Measurements from ENCODE around the gene TLE1. TPM values are rescaled to one million over a fixed set of nuclear protein-coding genes. Genes with fewer than 3 reads are reported as not detected.

TLE1 gene
- total RNA-seq, 1 experiment from 2014 or later: 79.3 TPM

DNA sequence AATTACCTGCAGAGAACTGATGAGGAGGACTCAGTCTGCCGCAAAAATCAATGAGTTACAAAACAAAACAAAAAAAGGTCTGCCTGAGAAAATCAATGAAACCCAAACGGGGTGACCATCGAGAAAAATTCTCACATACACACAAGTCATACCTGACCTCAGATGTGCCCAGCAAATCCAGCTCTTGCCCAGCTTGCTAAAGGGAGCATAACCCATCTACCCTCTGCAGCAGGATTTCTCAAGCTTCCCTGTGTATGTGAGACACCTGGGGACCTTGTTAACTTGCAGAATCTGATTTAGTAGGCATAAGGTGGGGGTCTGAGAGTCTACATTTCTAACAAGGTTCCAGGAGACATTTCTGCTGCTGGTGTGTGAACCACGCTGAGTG is 126.3 kb downstream of the TLE1 start:
- H3K4me2 ChIP-seq (ENCODE audit: insufficient read depth, insufficient read length, low read length): no peak overlapping the region
- no CpG with 5 or more reads among the region's 4 CpGs for WGBS (ENCODE audit: extremely low coverage, insufficient read length, low lambda C conversion rate)
- no peak overlapping the region for H3T11ph ChIP-seq (ENCODE audit: low read length)
- H3K27ac ChIP-seq (ENCODE audit: insufficient read length, low read depth, low read length): no peak overlapping the region
- H3K4ac ChIP-seq (ENCODE audit: low read depth, low read length): no peak overlapping the region
- no peak overlapping the region for H2BK15ac ChIP-seq (ENCODE audit: low read depth, low read length)
- no peak overlapping the region for H2BK20ac ChIP-seq (ENCODE audit: low read depth, low read length, poor library complexity, severe bottlenecking)
- no peak overlapping the region for H4K5ac ChIP-seq (ENCODE audit: insufficient read length, low read depth, low read length)
- H3K9ac ChIP-seq (ENCODE audit: extremely low read depth, insufficient read length, low read length): no peak overlapping the region
- H3K9me3 ChIP-seq (ENCODE audit: control insufficient read depth, low read depth, low read length): no peaks in the 10 kb centered on the region
- Mint-ChIP-seq H3K9me3 (no peaks in the 10 kb centered on the region), H3K27ac (no peak overlapping the region), H3K4me1 (peaks cover 33 to 34% of the 10 kb centered on the region in 2 experiments), H3K27me3 (ENCODE audit: low read depth) (peaks cover 6% of the 10 kb centered on the region), H3K36me3 (ENCODE audit: insufficient read depth in 1 of 3, low read depth in 3 of 3) (no peaks in the 10 kb centered on the region), H3K4me3 (no peak overlapping the region)
- H2BK12ac ChIP-seq (ENCODE audit: insufficient read length, low read depth, low read length): no peak overlapping the region
- H2BK5ac ChIP-seq (ENCODE audit: insufficient read length, low read length): no peak overlapping the region
- no peak overlapping the region for H3K23ac ChIP-seq (ENCODE audit: insufficient read length, low read depth, low read length)
- no peak overlapping the region for H4K8ac ChIP-seq (replicated peaks; ENCODE audit: insufficient read length, low read depth, low read length)
- no peak overlapping the region for H2AK5ac ChIP-seq (ENCODE audit: insufficient read length, low read length)
- no peaks in the 10 kb centered on the region for H3K79me2 ChIP-seq (ENCODE audit: insufficient read depth, low read length)
- H3K4me1 ChIP-seq (ENCODE audit: insufficient read depth, low read length): peaks cover 4% of the 10 kb centered on the region; the same call in 1 of the 2 replicates
- TF ChIP-seq, protein P1, sequence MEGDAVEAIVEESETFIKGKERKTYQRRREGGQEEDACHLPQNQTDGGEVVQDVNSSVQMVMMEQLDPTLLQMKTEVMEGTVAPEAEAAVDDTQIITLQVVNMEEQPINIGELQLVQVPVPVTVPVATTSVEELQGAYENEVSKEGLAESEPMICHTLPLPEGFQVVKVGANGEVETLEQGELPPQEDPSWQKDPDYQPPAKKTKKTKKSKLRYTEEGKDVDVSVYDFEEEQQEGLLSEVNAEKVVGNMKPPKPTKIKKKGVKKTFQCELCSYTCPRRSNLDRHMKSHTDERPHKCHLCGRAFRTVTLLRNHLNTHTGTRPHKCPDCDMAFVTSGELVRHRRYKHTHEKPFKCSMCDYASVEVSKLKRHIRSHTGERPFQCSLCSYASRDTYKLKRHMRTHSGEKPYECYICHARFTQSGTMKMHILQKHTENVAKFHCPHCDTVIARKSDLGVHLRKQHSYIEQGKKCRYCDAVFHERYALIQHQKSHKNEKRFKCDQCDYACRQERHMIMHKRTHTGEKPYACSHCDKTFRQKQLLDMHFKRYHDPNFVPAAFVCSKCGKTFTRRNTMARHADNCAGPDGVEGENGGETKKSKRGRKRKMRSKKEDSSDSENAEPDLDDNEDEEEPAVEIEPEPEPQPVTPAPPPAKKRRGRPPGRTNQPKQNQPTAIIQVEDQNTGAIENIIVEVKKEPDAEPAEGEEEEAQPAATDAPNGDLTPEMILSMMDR (conservative IDR thresholded peaks at IDR 0.05): no peak
- H2AFZ ChIP-seq (ENCODE audit: low read length): no peak overlapping the region
- no peak overlapping the region for H4K91ac ChIP-seq (ENCODE audit: insufficient read length, low read depth, low read length)
- DNase-seq: no peak
- no peak overlapping the region for H3K56ac ChIP-seq (ENCODE audit: insufficient read length, low read depth, low read length)
- no peak overlapping the region for H2BK120ac ChIP-seq (ENCODE audit: low read depth, low read length, poor library complexity, severe bottlenecking)
- H3K27me3 ChIP-seq (ENCODE audit: insufficient read depth, low read length): no peaks in the 10 kb centered on the region
- H4K20me1 ChIP-seq (ENCODE audit: control insufficient read depth, insufficient read depth, insufficient read length): no peaks in the 10 kb centered on the region
- no peaks in the 10 kb centered on the region for H3K23me2 ChIP-seq (ENCODE audit: insufficient read length, low read depth, low read length, poor library complexity, severe bottlenecking)
- no peak overlapping the region for H3K18ac ChIP-seq (ENCODE audit: insufficient read length, low read depth, low read length)
- no peaks in the 10 kb centered on the region for H3K79me1 ChIP-seq (ENCODE audit: insufficient read depth, low read depth, low read length, poor library complexity, severe bottlenecking)
- no peak overlapping the region for H3K14ac ChIP-seq (ENCODE audit: insufficient read depth, low read length)
